GM19099 (cell line): ENCODE measurements around the gene PSENEN.
A peak's percentile ranks its signal among the peaks of the same experiment; 100 is the strongest.

Experiments used
- POLR2A ChIP-seq: IDR thresholded peaks from 3 replicates; pipeline ENCODE4 v1.6.1; 2011; ENCODE audit warnings: low read depth; ENCODE audit not compliant: insufficient read length; ENCODE audit errors: extremely low read depth

Gene PSENEN

DNA sequence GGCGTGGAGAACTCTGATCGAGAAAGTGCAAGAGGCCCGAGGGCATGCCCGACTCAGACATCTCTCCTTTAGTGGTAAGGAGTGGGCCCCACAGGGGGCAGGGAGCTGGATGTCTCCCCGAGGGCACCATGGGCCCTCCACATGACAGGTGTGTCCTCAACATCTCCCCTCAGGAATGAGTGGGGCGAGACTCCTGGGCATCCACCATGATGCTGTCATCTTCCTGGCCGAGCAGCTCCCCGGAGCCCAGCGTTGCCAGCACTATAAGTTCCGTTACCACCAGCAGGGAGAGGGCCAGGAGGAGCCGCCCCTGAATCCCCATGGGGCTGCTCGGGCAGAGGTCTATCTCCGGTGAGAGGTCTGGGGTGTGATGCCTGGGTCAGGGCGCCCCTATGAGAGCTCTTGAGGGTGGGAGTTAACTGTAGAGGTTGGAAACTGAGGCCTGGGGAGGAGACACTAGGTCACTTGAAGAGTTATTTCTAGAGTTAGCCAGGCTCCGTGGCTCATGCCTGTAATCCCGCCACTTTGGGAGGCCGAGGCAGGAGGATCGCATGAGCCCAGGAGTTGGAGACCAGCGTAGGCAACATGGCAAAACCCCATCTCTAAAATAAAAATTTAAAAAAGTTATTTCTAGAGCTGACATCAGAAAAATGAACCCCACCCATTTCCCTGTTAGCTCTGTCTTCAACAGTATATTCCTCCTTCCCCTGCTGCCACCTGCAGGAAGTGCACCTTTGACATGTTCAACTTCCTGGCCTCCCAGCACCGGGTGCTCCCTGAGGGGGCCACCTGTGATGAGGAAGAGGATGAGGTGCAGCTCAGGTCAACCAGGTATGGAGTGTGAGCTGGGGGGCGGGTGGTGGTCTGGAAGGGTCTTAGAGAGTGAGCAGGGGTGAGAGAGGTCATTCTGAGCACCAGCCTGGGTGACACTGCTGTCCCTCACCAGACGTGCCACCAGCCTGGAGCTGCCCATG is 8.3 kb upstream of the PSENEN start:
- TF ChIP-seq POLR2A = no peak

- no peak for TF ChIP-seq POLR2A
Measured at GRCh38 chr19:35738021-35738886, 7.2 kb upstream of the PSENEN start.

DNA sequence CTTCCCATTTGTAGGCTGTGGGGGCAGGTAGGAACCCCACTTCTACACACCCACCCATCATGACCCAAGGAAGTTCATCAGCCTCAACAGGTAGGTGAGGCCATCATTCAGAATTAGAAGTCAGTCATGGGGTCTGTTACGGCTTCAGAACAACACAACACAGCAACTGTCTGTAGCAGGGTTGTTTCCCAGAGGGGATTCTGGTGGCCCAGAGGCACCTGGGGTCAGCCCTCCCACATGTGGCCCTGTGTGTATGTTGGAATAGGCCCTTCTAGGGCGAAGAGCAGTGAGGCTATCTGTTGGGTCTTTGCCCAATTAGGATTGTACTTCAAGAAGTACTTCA is 6.6 kb upstream of the PSENEN start:
- TF ChIP-seq POLR2A = no peak

DNA sequence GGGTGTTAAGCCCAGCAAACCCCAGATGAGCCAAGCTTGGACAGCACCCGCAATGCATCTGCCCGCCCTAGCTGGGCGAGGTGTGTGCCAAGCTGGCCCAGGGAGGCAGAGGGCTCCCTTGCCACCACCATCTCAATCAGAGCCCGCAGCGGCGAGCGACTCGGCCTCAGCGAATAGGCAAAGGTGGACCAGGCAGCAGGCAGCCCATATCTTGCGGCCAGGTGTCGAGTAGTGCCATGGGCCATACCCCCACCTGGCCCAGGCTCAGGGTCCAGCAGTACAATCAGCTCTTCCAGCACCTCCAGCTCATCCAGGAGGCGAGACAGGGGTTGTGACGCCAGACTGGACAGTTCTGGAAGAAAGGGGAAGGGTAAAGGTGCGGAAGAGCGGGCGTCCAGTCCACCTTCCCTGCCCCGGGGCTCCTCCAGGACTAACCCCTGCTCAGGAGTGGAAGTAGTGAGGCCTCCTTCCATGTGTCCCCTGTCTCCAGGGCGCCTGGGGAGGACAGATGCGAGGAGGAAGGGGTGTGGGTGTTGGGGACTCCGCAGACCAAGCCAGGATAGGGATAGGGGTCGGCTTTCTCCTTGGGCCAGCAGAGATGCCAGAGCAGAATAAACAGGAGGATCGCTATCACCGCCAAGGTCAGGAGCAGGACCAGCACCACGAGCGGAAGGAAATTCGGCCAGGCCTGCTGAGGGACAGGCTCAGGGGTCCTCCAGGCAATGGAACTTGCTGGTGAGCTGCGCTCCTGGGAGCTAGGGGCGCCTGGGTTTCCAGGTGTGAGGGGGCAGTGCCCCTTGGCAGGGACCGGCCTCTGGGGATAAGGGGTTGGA is 6.0 kb upstream of the PSENEN start:
- peak; percentile 20 for TF ChIP-seq POLR2A

DNA sequence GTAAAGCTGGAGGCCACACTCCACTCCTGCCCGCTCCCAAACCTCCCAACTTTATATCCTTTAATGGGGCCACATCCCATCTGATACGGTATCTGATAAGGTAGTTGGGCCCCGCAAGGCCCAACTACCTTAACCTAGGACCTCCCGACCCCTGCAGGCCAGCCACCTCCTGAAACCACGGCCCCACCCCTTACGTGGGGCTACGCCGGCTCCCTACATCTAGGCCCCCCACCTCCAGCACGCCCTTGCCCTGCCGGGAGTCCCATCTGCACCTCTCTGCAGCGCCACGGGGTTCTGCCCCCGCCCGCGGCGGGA is 5.4 kb upstream of the PSENEN start:
- TF ChIP-seq POLR2A = no peak

- TF ChIP-seq POLR2A = peak; percentile 68
Measured at GRCh38 chr19:35740423-35741202, 4.8 kb upstream of the PSENEN start.

DNA sequence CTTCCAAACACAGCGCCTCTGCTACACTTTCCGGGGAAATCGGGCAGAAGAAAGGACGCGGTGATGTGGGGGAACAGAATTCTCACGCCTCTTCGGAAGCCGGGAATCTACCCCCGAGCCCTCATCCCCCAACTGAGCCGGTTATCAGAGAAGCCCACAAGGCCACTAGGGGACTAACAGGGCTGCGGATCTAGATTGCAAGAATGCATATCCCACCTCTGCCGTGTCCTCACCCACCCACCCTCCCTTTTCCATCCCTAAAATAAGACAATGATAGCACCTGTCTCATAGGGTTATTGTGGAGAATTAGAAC is 4.3 kb upstream of the PSENEN start:
- TF ChIP-seq POLR2A = no peak

DNA sequence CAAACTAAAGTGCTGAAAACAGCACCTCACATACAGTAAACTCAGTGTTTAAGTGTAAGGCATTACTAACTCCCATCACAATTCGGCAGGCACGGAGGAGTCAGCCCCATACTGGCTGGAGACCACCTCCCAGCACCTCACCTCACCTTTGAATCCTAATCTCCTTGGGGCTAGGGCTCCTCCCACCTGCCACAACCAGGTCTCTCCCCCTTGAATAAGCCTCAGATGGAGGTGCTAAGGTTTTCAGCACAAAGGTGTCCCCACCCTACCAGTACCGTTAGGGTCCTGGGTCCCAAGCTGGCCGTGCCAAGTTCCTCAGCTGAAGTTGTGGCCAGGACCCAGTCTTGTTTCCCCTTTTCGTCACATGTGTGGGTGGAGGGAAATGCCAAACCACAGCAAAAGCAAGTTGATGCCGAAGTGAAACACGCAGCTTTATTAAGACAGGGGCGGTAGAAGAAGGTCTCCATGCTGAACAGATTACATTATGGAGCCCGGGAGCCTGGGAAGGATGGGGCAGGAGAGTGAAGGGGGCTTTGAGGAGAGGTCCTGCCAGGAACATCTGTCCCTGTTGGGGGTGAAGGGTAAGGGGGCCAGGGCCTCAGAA is 3.2 kb upstream of the PSENEN start, which contains the start of gene IGFLR1:
IGFLR1 (minus strand) TSS at position 332 of the 604 bp plus-strand sequence. CDS start 1,272 bp downstream, outside the sequence.
- TF ChIP-seq POLR2A = peak; percentile 74

DNA sequence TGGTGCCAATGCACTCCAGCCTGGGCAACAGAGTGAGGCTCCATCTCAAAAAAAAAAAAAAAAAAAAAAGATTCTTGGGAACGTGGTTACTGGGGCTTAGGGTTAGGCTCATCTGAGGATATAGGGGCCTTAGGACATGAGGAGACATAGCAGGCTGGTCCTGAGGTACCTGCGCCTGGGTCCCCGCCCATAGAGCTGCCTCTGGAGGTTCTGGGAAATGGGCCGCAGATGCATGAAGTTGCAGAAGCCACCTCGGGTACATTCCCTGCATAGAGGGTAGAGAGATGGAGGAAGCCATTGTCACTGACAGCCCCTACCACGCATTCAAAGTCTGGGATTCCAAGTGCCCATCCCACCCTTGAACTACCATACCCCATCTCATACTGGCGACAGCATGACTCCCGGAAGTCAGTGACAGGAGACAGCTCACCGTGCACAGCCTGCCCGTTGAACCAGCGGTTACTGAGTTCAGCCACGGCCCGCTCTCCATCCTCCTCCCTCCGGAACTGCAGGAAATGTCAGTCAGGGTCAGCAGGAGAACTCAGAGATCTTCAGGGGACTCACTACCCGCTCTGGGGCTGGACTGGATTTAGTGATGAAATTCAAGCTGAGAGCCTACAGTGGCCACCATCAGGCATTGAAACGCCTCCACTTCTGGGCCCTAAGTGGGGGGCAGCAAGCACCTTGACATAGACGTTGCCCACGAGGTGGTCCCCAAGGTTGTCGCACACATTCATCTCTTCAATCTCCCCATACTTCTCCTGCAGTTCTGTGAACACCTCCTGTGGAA is 1.6 kb upstream of the PSENEN start:
- TF ChIP-seq POLR2A = no peak

- peak; percentile 70 for TF ChIP-seq POLR2A
Measured at GRCh38 chr19:35744430-35745327, 772 bp upstream of the PSENEN start.

- TF ChIP-seq POLR2A = no peak
Measured at GRCh38 chr19:35746087-35746462, 624 bp downstream of the PSENEN start.

GRCh38 chr19:35746531-35746930 is 1.1 kb downstream of the PSENEN start:
- TF ChIP-seq POLR2A = no peak
